EH (cell line): Measurements from ENCODE around the gene ACYP2.
"Not testable (repeated sequence)": the region's sequence is repeated elsewhere in the genome, so short reads cannot be mapped to it uniquely, and the experiment has no call there.

Experiments used
- DNase-seq: peaks from one replicate; pipeline ENCODE4 v3.0.0-alpha.2; 2015; ENCODE audit warnings: low read depth

ACYP2 gene

DNA sequence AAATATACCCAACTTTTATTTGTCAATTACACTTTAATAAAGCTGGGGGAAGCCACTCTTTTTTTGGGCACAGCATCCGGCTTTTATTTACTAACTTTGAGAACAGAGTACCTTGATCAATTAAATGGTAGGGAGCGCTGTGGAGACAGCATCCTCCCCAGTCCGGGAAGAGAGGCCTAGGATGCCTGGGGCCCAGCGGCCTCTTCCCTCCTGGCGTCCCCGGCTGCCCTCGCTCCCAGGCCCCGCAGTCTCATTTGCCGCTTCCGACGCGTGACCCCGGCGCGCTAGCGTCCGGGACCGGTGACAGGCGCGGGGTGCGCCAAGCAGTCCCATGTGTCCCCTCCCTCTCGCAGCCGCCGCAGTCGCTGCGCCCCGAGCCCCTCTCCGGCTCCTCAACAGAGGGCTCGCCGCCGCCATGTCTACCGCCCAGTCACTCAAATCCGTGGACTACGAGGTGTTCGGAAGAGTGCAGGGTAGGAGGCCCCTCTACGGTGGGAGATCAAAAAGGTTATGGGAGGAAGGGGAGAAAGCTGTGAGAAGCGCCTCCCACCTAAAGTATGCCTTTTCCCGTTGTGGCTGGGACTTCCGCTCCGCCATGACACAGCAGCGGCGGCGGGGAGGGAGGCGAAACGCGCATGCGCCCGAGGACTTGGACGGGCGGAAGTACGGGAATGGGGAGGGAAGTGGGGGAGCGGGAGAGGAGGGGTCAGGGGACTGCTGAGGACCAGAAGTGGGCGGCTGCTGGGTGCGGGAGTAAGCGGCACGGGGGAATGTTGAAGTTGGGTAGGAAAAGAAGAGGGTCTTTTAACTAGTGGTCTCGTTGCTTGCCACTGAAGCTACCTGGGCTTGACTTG, at the start of gene ACYP2:
Gene ACYP2, plus strand, starts transcription at position 332 of the 854 bp plus-strand sequence.
- DNase-seq = peak; percentile 95

DNA sequence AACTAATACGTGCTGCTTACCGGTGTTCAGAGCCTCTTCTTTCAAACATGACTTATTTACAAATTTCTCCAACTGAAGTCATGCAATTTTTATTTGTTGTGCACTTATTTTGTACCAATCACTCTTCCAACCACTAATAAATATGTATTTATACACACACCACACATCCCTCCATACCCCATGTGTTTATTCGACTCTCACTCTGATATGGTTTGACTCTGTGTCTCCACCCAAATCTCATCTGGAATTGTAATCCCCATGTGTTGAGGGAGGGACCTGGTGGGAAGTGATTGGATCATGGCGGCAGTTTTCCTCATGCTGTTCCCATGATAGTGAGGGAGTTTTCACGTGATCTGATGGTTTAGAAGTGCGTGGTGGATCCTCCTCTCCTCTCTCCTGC, 49.5 kb upstream of the ACYP2 start:
- no peak for DNase-seq

DNA sequence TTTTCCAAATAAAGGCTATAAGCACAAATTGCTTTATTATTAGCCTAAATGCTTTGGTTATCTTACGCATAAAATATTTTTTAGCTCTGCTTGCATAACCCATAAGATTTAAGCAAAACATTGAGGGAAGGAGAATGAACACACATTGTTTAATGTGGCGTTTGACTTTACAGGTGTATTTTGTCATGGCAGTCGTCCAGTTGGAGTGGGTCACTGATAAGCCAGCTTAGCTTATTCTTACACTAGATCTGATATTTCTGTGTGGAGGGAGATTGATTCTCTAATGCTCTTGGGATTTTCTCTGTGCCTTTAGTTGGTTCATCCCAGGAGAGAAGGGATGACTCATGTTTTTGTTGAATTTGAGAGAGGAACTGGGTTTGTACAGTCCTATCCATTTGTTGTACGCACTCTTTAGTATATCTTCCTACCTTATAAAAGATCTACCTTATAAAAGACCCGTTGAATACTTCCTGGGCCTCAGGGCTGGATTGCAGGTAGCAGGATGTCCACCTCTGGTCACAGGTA, 47.5 kb upstream of the ACYP2 start:
- peak; percentile 31 for DNase-seq

DNA sequence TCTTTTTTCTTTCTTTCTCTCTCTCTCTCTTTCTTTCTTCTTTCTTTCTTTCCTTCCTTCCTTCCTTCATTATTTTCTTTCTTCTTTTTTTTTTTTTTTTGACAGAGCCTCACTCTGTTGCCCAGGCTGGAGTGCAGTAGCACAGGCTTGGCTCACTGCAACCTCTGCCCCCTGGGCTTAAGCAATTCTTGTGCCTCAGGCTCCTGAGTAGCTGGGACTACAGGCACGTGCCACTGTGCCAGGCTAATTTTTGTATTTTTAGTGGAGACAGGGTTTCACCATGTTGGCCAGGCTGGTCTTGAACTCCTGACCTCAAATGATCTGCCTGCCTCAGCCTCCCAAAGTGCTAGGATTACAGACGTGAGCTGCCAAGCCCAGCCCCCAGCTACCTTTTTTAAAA, 42.9 kb upstream of the ACYP2 start:
- DNase-seq = not testable (repeated sequence)

DNA sequence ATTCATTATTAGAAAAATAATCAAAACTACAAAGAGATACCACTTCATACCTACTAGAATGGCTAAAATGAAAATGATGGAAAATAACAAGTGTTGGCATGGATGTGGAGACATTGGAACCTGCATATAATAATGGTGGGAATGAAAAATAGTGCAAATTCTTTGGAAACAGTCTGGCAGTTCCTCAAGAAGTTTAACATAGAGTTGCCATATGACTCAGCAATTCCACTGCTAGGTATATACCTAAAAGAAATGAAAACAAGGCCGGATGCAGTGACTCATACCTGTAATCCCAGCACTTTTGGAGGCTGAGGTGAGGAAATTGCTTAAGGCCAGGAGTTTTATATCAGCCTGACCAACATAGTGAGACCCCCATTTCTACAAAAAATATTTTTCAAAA, 41.6 kb upstream of the ACYP2 start:
- DNase-seq = peak; percentile 48

- DNase-seq = peak; percentile 61
These were observed 40.6 kb upstream of the ACYP2 start for GRCh38 chr2:54074606-54075341.

GRCh38 chr2:54076586-54076985, 38.8 kb upstream of the ACYP2 start:
- no peak for DNase-seq

DNA sequence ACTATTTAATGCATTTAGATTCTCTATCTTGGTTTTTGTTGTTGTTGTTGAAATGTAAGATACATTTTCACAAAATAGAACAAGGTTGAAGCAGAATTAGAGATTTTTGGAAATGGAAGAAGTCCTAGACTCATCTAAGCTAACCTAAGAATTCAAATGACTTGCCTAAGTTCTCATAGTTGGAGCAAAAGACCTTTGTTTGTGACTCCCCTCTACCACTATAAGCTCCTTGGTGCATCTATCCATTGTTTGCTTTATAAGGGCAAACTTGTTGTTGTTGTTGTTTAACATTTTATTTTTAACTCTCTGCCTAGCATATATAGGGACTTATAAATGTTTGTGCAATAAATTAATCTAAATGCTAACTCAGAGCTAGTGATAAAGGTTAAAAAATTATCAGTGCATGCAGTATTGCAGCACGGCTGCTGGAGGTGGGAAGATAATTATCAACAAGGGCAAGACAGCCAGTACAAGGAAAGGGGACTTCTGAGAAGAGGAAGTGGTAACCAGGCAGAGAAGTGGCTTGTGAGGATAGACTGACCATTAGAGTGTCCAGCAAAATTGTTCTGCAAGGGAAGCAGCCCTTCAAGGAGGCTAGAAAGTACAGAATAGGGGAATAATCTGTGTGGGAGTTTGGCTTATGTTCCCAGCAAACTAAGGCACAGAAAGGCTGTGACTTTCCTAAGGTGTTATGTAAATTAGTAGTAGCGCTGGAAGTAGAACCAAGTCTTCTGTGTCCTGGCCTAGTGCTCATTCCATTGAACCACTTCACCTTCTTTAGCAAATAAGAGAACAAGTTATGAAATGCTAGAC, 38.1 kb upstream of the ACYP2 start:
- no peak for DNase-seq

DNA sequence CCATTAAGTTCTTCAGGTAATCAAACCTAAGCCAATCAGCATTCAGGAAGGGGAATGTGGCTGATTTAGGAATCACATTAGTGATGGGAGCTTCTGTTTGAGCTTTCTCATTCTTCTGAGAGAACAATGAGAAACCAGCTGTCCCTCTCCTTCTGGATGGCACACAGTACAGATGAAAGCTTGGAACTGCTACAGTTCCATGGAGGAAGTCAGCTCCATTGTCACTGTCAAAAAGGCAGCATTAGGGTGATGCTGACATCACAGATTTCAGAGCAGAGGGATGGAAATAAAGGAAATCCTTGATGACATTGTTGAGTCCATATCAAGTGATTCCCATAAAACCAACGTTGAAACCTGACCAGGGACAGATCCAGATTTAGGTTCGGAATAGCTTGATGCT, 36.1 kb upstream of the ACYP2 start:
- no peak for DNase-seq

DNA sequence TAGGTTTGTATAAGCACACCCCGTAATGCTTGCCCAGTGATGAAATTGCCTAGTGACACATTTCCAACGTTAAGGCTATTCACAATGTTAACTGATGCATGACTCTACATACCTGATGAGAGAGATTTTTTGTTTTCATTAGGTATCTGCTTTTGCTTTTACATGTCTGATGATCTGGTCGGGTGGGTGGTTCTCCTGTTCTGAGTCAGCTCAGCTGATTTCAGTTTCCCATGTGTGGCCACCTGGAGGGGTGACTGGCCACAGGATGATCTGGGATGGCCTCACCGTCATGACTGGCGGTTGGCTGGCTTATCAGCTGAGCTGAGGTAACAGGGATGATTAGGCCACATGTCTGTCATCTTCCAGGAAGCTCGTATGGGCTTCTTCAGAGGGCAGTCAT, 33.8 kb upstream of the ACYP2 start:
- no peak for DNase-seq

GRCh38 chr2:54083021-54083420, 32.4 kb upstream of the ACYP2 start:
- DNase-seq = peak; percentile 18

DNA sequence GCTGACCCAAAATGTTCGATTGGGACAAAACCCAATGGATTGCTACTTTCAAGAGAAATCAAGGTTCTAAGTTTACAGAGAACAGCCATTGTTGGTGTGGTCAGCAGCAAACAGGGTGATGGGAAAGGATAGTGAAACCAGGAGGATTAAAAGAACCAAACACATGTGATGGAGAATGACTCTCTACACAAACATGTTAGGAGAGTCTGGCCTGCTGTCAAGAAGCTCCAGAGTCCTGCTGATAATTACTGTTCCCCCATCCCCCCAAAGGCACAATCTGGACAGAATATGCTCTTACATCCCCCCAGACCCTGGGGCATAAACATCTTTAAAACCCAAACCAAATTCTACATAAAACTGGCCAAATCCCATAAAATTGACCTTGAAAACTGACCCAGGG, 32.0 kb upstream of the ACYP2 start:
- peak; percentile 70 for DNase-seq

DNA sequence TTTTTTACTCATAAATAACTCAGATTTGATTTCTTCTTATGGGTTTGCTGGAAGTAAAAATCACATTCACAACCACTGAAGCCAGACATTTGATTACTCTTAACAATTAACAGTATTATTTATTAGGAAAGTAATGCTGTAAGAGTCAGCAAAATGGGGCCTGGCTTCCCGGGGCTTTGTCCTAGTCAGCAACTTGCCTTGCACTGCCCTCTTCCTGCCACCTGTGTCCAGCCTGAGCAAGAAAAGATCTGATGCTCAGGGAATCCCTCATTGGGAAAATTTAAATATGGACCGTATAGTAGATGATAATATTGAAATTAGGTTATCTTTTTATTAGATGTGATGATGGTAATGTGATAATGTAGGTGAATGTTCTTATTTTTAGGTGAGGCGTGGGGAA, 30.8 kb upstream of the ACYP2 start:
- DNase-seq = peak; percentile 36

DNA sequence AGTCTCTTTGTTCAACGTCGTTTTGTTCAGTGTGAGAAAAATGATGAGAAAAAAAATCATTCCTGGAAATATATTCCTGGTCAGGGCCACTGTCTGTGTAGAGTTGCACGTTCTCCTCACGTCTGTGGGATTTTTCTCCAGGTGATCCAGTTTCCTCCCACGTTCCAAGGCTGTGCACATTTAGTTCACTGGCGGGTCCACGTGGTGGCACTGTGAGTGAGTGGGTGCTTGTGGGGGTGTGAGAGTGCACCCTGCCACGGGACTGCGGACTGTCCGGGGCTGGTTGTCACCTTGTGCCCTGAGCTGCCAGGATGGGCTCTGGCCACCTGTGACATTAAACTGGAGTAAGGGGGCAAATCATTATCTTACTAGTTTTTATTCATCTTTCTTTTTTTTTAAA, 30.3 kb upstream of the ACYP2 start:
- no peak for DNase-seq

DNA sequence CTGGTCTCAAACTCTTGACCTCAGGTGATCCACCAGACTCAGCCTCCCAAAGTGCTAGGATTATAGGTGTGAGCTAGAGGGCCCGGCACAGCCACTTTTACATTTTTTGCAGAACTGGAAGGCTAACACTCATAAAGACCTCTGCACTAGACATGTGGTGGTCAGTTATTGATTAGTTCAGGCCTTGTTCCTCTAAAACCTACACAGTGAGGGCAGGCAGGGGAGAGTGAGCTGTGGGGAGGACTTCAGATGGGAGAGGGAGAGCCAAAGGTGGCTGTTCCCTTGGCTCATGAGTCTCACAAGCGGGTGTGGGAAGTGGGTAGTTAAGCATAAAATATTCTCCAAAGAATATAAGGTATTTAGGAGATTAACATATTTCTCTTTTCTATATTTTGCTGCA, 29.3 kb upstream of the ACYP2 start:
- DNase-seq = no peak

DNA sequence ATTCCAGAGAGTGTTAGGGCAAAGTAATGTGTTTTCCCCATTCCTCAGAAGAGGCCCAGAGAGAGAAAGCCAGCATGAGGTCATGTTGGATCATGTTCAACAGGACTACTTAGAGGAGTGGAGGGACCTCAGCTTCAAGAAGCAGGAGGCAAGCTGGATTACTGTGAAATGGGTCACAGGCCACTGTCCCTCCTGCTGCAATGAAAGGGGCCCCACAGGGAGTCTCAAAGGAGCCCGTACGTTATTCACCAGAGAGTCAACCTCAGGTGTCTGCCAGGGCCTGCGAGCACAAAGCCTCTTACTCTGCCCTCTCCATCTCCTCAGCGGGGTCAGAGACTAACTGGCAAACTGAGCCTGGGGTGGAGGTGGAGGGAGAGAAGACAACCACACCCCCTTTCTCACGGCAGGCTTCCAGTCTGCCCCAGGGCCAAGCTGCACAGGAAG, 27.2 kb upstream of the ACYP2 start:
- DNase-seq = peak; percentile 32

DNA sequence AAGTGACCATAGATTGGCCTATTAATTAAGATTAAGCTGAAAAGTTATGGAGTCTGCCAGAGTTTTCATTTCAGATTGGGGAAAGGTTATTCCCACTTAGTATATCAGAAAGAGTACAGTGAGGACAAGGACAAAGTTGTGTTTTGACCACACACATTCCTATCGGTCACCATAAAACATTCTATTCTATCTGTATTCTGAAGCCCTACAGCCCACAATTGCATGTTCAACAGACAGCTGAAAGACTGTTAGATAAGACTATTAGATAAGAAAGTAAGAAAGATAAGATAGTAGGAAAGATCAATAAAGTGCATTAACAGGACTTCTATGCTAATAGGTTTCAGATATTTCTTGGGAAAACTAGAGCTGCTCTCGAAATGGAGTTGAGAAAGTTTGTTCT, 26.7 kb upstream of the ACYP2 start:
- no peak for DNase-seq

- DNase-seq = no peak
These were observed 24.8 kb upstream of the ACYP2 start for GRCh38 chr2:54090521-54091117.

GRCh38 chr2:54092940-54093339, 22.5 kb upstream of the ACYP2 start:
- DNase-seq = no peak

GRCh38 chr2:54095406-54095805, 20.0 kb upstream of the ACYP2 start:
- DNase-seq = not testable (repeated sequence)

- not testable (repeated sequence) for DNase-seq
These were observed 19.3 kb upstream of the ACYP2 start for GRCh38 chr2:54096141-54096540.

DNA sequence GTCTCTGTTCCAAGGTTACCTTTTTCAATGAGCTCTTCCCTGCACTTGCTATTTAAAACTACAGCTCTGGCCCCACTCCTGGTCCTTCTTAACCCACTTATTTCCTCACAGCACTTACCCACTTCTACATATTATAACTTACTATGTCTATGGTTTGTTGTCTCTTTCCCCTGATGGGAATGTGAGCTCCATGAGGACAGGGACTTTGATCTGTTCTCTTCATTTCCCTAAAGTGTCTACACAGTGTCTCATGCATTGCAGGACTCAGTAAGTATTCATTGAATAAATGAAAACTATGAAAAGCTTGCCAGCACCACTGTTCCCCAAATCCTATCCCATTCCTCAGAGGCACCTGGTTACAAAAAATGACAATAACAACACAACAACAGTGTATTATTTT, 18.3 kb upstream of the ACYP2 start:
- no peak for DNase-seq
